Testis (tissue), 3 donors: ENCODE results near the gene TMEM61. TPM values are rescaled to one million over a fixed set of nuclear protein-coding genes. Genes with fewer than 3 reads are reported as not detected.

Experiments
- DNase-seq: peaks from one replicate; pipeline ENCODE4 v3.0.0-alpha.2; 2019
- H3K27ac ChIP-seq, 2 donors: fragments of 200-600 bp; sonication (generic); one replicate each; pipeline ENCODE4 v1.5.1; 2019
- H3K27me3 ChIP-seq: fragments of 200-600 bp; sonication (generic); one replicate; pipeline ENCODE4 v1.5.1; 2019
- H3K36me3 ChIP-seq: fragments of 200-600 bp; sonication (generic); one replicate; pipeline ENCODE4 v1.5.1; 2017; ENCODE audit warnings: low read depth; ENCODE audit errors: missing control alignments
- H3K4me1 ChIP-seq: fragments of 200-600 bp; sonication (generic); one replicate; pipeline ENCODE4 v1.5.1; 2019
- H3K4me3 ChIP-seq, 2 donors: fragments of 200-600 bp; sonication (generic); one replicate each; pipeline ENCODE4 v1.5.1; 2017 to 2019
- H3K9me3 ChIP-seq: fragments of 200-600 bp; sonication (generic); one replicate; pipeline ENCODE4 v1.5.1; 2017
- POLR2A ChIP-seq: fragments of 450-650 bp; IDR thresholded peaks from one replicate; pipeline ENCODE4 v1.6.1; 2017; ENCODE audit warnings: antibody characterized with exemption, mild to moderate bottlenecking, moderate library complexity
- WGBS, 2 donors: methylation state at CpG; one replicate each; pipeline ENCODE4 v1.1.5; 2018; 5-methylcytosine and 5-hydroxymethylcytosine counted together
- intact Hi-C: fragments of 100-400 bp; cut with DNase I; formaldehyde crosslinking; loops from one replicate; pipeline ENCODE4 v1.15.1; 2023; ENCODE audit warnings: low total_unique reads
- polyA plus RNA-seq: library from polyadenylated mRNA; stranded (reverse); fragments of 350-450 nt; fragmentation: Illumina TruSeq; extraction: RNeasy Lipid Tissue Mini Kit (QIAGEN cat#74804); gene quantifications from one replicate; pipeline ENCODE4 v1.2.3, GENCODE V29; 2014; ENCODE audit warnings: low read depth, low replicate concordance; ENCODE audit not compliant: insufficient read depth
- total RNA-seq, 2 donors: library from RNA; depleted of rRNA; stranded (reverse); fragments of >200 nt; gene quantifications; one replicate each; pipeline ENCODE4 v1.2.3, GENCODE V29; 2016
- TF ChIP-seq, protein P1 (sequence below), 3 experiments: fragments of 450-650 bp in 2 of 3; fragments of 200-600 bp in 1 of 3; sonication (generic) in 1 of 3; IDR thresholded peaks; one replicate each; pipeline ENCODE4 v1.5.1; 2016 to 2019; ENCODE audit warnings: antibody characterized with exemption in 3 of 3, mild to moderate bottlenecking in 2 of 3, moderate library complexity in 1 of 3

Gene TMEM61
- total and polyA plus RNA-seq, 3 donors from 2014 or later = 0.31 to 1.4 (median 1.1) TPM

GRCh38 chr1:55040933-55041494 is 60.6 kb downstream of the TMEM61 start:
- intact Hi-C loops = no loop called here
- Histone ChIP-seq H3K9me3 (no peaks in the 10 kb centered on the region), H3K27me3 (no peaks in the 10 kb centered on the region), H3K4me1 (peaks cover 9% of the 10 kb centered on the region), H3K36me3 (no peaks in the 10 kb centered on the region), H3K4me3 (no peak overlapping the region), H3K27ac (no peak overlapping the region)
- DNase-seq = no peak
- WGBS, 2 donors = 40 to 60% methylated on average over 5 of the region's 5 CpGs
- TF ChIP-seq, protein P1, sequence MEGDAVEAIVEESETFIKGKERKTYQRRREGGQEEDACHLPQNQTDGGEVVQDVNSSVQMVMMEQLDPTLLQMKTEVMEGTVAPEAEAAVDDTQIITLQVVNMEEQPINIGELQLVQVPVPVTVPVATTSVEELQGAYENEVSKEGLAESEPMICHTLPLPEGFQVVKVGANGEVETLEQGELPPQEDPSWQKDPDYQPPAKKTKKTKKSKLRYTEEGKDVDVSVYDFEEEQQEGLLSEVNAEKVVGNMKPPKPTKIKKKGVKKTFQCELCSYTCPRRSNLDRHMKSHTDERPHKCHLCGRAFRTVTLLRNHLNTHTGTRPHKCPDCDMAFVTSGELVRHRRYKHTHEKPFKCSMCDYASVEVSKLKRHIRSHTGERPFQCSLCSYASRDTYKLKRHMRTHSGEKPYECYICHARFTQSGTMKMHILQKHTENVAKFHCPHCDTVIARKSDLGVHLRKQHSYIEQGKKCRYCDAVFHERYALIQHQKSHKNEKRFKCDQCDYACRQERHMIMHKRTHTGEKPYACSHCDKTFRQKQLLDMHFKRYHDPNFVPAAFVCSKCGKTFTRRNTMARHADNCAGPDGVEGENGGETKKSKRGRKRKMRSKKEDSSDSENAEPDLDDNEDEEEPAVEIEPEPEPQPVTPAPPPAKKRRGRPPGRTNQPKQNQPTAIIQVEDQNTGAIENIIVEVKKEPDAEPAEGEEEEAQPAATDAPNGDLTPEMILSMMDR (IDR thresholded peaks at IDR 0.05) = no peak
- TF ChIP-seq POLR2A = no peak

DNA sequence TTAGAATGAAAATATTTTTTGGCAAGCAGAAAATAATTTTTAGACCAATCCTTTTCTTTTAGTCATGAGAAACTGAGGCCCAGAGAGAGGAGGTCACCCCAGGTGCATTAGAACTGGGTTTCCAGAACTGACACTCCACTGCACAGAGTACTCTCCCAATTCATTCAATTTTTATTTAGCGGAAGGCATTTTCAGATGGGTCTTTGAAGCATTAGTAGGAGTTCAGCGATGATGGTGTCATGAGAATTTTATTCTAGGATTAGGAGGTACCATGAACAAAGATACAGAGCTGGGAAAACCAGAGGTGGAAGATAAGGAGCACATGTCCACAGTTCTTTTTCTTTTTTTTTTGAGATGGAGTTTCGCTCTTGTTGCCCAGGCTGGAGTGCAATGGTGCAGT is 61.2 kb downstream of the TMEM61 start:
- DNase-seq = no peak
- TF ChIP-seq POLR2A = no peak
- TF ChIP-seq, protein P1 (IDR thresholded peaks at IDR 0.05) = no peak
- H3K9me3 ChIP-seq = no peaks in the 10 kb centered on the region
- H3K4me1 ChIP-seq = peaks cover 9% of the 10 kb centered on the region
- no peaks in the 10 kb centered on the region for H3K27me3 ChIP-seq
- no peak overlapping the region for H3K27ac ChIP-seq
- intact Hi-C loops = no loop called here
- 63 to 82% methylated on average over 3 of the region's 3 CpGs for WGBS, 2 donors
- H3K36me3 ChIP-seq = no peaks in the 10 kb centered on the region
- H3K4me3 ChIP-seq = no peak overlapping the region

Other genes with a start within 250 kb of the TMEM61 start
- 10 to 100 TPM; 12.8 to 16.5 TPM for gene PARS2, start 216.1 kb upstream of the TMEM61 start, total RNA-seq
- 13.9 TPM for gene PARS2, start 216.1 kb upstream of the TMEM61 start, polyA plus RNA-seq
- gene TTC22, start 179.3 kb upstream of the TMEM61 start, total RNA-seq = 1 to 10 TPM in 1 of 2 donors, under 1 TPM in 1; 0.94 to 2.4 TPM
- 1.7 TPM for gene TTC22, start 179.3 kb upstream of the TMEM61 start, polyA plus RNA-seq
- gene DHCR24, start 93.4 kb upstream of the TMEM61 start, total RNA-seq = 10 to 100 TPM; 48.5 to 75.7 TPM
- 127 TPM for gene DHCR24, start 93.4 kb upstream of the TMEM61 start, polyA plus RNA-seq
- gene BSND, start 18.3 kb downstream of the TMEM61 start, total RNA-seq = under 1 TPM; 0.19 to 0.24 TPM
- 0.32 TPM for gene BSND, start 18.3 kb downstream of the TMEM61 start, polyA plus RNA-seq
- gene PCSK9, start 58.9 kb downstream of the TMEM61 start, total RNA-seq = 1 to 10 TPM; 1.1 to 1.9 TPM
- gene PCSK9, start 58.9 kb downstream of the TMEM61 start, polyA plus RNA-seq = 1.3 TPM
- 10 to 100 TPM; 50.3 to 50.9 TPM for gene USP24, start 234.7 kb downstream of the TMEM61 start, total RNA-seq
- 20.2 TPM for gene USP24, start 234.7 kb downstream of the TMEM61 start, polyA plus RNA-seq